ENCODE results near the gene MRPL11. TPM values are rescaled to one million over a fixed set of nuclear protein-coding genes. Genes with fewer than 3 reads are reported as not detected.

MRPL11 gene
- total RNA-seq, 3 donors from 2014 or later (not counting 1 experiment from before 2014, with no cell fraction given): 20.7 to 24.2 (median 23.9) TPM

DNA sequence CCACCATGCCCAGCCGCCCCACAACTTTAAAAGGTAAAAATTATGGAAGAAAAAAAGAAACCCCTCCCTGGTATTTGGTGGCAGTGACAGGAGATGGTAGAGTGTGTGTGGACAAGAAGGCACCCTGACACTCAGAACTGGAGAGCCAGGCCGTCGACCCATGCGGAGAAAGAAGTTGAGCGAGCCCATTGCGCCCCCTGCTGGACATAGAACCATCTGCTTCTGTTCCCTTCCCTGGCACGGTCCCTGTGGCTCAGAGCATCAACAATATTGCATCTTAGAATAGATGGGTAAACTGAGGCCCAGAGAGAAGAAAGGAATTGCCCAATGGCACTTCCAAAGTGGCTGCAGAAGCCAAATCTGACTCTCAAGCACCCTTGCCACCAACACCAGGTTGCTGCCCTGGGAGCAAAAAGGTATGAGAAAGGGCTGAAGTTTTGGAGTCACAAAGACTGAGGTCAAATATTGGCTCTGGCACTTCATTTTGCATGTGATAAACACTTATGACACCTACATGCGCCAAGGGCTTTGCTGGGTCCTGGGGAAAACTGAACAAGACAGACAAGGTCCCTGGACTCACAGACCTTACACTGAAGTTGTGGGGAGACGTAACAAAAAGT is 8.6 kb downstream of the MRPL11 start:
- H3K27ac ChIP-seq (ENCODE audit: low read length): no peak overlapping the region
- H3K9me3 Mint-ChIP-seq: no peaks in the 10 kb centered on the region
- ATAC-seq (peak; percentile 63 to 76 (median 73)), DNase-seq (peak; percentile 62 to 86)
- no peak overlapping the region for H3K4me3 ChIP-seq (ENCODE audit: low read length)
- 38% methylated on average over 8 of the region's 9 CpGs for WGBS (ENCODE audit: insufficient coverage)
- no peak overlapping the region for H3K4me3 Mint-ChIP-seq
- H3K27ac Mint-ChIP-seq: no peak overlapping the region
- no peaks in the 10 kb centered on the region for H3K27me3 ChIP-seq (ENCODE audit: control insufficient read depth, insufficient read depth, low read length)
- H3K4me1 Mint-ChIP-seq: peaks cover 0 to 7% of the 10 kb centered on the region in 2 donors
- intact Hi-C loops (cut with micrococcal nuclease): loop anchor here (1.0 kb wide), 1 partner anchor 22 kb away; no protein-coding TSS in a partner anchor
- TF ChIP-seq, protein P1, sequence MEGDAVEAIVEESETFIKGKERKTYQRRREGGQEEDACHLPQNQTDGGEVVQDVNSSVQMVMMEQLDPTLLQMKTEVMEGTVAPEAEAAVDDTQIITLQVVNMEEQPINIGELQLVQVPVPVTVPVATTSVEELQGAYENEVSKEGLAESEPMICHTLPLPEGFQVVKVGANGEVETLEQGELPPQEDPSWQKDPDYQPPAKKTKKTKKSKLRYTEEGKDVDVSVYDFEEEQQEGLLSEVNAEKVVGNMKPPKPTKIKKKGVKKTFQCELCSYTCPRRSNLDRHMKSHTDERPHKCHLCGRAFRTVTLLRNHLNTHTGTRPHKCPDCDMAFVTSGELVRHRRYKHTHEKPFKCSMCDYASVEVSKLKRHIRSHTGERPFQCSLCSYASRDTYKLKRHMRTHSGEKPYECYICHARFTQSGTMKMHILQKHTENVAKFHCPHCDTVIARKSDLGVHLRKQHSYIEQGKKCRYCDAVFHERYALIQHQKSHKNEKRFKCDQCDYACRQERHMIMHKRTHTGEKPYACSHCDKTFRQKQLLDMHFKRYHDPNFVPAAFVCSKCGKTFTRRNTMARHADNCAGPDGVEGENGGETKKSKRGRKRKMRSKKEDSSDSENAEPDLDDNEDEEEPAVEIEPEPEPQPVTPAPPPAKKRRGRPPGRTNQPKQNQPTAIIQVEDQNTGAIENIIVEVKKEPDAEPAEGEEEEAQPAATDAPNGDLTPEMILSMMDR (IDR thresholded peaks at IDR 0.05): peak; percentile 78
- H3K9me3 ChIP-seq (ENCODE audit: control insufficient read depth, insufficient read depth, low read length): no peaks in the 10 kb centered on the region
- H3K36me3 Mint-ChIP-seq: no peaks in the 10 kb centered on the region
- H3K27me3 Mint-ChIP-seq (ENCODE audit: low read depth in 2 of 2): peaks cover 0 to 3% of the 10 kb centered on the region in 2 donors
- H3K4me1 ChIP-seq (ENCODE audit: control insufficient read depth, insufficient read depth, low read length): no peaks in the 10 kb centered on the region
- no peaks in the 10 kb centered on the region for H3K36me3 ChIP-seq (ENCODE audit: control insufficient read depth, insufficient read depth, low read length)

DNA sequence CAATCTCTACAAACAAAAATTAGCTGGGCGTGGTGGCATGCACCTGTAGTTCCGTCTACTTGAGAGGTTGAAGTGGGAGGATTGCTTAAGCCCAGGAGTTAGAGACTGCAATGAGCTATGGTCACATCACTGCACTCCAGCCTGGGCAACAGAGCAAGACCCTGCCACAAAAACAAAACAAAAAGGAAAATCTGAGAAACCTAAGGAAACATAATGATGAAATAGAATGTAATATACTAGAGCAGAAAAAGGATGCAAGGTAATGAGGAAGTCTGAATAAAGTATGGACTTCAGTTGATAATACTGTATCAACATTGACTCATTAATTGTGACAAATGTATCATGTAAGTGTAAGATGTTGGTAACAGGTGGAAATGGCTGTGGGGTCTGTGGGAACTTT is 9.7 kb downstream of the MRPL11 start:
- TF ChIP-seq, protein P1 (IDR thresholded peaks at IDR 0.05): no peak
- Histone ChIP-seq H3K27me3 (ENCODE audit: control insufficient read depth, insufficient read depth, low read length) (peaks cover 3% of the 10 kb centered on the region), H3K4me1 (ENCODE audit: control insufficient read depth, insufficient read depth, low read length) (no peaks in the 10 kb centered on the region), H3K4me3 (ENCODE audit: low read length) (no peak overlapping the region), H3K27ac (ENCODE audit: low read length) (no peak overlapping the region), H3K9me3 (ENCODE audit: control insufficient read depth, insufficient read depth, low read length) (no peaks in the 10 kb centered on the region), H3K36me3 (ENCODE audit: control insufficient read depth, insufficient read depth, low read length) (no peaks in the 10 kb centered on the region)
- 89% methylated on average over 1 of the region's 2 CpGs for WGBS (ENCODE audit: insufficient coverage)
- H3K9me3 Mint-ChIP-seq: no peaks in the 10 kb centered on the region
- no peak overlapping the region for H3K27ac Mint-ChIP-seq
- H3K27me3 Mint-ChIP-seq (ENCODE audit: low read depth in 2 of 2): peaks cover 0 to 3% of the 10 kb centered on the region in 2 donors
- H3K4me1 Mint-ChIP-seq: peaks cover 0 to 7% of the 10 kb centered on the region in 2 donors
- intact Hi-C loops (cut with micrococcal nuclease): no loop called here
- no peaks in the 10 kb centered on the region for H3K36me3 Mint-ChIP-seq
- no peak overlapping the region for H3K4me3 Mint-ChIP-seq
- ATAC-seq: no peak
- DNase-seq: no peak

DNA sequence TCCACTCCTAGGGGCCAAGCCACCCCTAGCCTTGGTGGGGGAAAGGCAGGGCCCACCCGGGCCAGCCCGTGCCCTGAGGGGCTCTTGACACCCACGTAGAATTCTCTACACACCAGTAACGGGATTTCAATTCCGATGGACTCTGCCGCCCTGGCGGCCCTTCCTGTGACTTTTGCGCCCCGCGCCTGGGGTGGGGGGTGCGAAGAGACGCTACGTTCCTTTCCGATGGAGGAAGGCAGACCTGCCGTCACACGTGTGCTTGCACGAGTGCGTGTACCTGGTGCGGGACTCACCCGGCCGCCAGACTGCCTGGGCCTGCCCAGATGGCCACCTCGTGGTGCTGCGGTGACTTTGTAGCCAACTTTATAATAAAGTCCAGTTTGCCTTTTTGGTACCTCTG is 12.3 kb downstream of the MRPL11 start:
- peaks cover 0 to 7% of the 10 kb centered on the region in 2 donors for H3K4me1 Mint-ChIP-seq
- Histone ChIP-seq H3K36me3 (ENCODE audit: control insufficient read depth, insufficient read depth, low read length) (no peaks in the 10 kb centered on the region), H3K9me3 (ENCODE audit: control insufficient read depth, insufficient read depth, low read length) (peaks cover 5% of the 10 kb centered on the region), H3K27me3 (ENCODE audit: control insufficient read depth, insufficient read depth, low read length) (peaks cover 3% of the 10 kb centered on the region), H3K4me1 (ENCODE audit: control insufficient read depth, insufficient read depth, low read length) (peaks cover 2% of the 10 kb centered on the region), H3K27ac (ENCODE audit: low read length) (no peak overlapping the region), H3K4me3 (ENCODE audit: low read length) (no peak overlapping the region)
- WGBS (ENCODE audit: insufficient coverage): 65% methylated on average over 23 of the region's 23 CpGs
- TF ChIP-seq, protein P1 (IDR thresholded peaks at IDR 0.05): no peak
- no peaks in the 10 kb centered on the region for H3K36me3 Mint-ChIP-seq
- H3K27me3 Mint-ChIP-seq (ENCODE audit: low read depth in 2 of 2): peaks cover 0 to 6% of the 10 kb centered on the region in 2 donors
- no peak overlapping the region for H3K4me3 Mint-ChIP-seq
- no peak overlapping the region for H3K27ac Mint-ChIP-seq
- DNase-seq (no peak), ATAC-seq (no peak)
- intact Hi-C loops (cut with micrococcal nuclease): no loop called here
- no peaks in the 10 kb centered on the region for H3K9me3 Mint-ChIP-seq

All from natural killer cell (primary cell).